Epithelial cell of esophagus (primary cell): ENCODE data around the gene ACBD3.

Source experiments
- DNase-seq: peaks from one replicate; pipeline ENCODE4 v3.0.0; 2010; ENCODE audit warnings: low read depth
- H3K4me3 ChIP-seq: 2 replicates; pipeline ENCODE4 v1.5.1; 2011; ENCODE audit warnings: mild to moderate bottlenecking, low read length, control low read depth
- TF ChIP-seq, protein P1 (sequence below): IDR thresholded peaks from 2 replicates; pipeline ENCODE4 v1.5.1; 2011; ENCODE audit warnings: low read depth, mild to moderate bottlenecking, low read length, control low read depth, inconsistent platforms; ENCODE audit not compliant: insufficient read depth; ENCODE audit errors: missing control alignments

The ACBD3 gene

DNA sequence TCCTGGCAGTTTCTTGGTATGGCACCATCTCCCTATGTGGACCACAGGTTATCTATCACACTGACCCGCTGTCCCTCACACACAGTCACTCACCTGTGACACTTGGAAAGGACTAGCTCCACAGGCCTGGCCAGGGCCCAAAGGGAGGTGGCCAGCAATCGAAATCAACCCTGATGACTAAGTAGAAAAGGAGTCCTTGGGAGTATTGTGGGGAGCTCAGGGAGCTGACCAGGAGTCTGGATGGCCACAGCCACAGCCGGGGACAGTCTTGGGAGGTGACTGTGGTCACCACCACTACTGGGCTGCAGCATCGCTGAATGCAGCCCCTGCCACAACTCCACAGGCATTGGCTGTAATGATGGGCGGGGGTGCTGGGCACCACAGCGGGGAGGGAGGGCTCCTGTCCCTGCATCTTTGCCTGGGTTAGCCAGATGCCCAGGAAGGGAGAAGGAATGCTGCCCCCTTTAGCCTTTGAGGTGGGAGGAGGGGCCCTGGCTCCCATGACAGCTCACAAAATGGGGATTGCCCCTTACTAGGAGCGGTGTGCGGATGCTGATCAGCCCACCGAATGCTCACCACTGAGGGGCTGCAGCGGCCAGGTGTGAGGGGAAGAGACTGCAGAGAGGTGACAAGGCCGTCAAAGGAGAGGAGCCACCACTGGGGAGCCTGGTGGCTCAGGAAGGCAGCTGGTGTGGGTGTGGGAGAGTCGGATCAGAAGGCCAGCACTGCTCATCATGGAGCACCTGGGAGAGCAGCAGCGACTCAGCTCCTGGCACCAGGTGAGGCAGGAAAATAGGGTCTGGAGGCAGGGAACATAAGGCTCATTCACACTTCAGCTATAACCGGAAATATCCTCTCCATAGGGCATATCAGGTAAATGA lies 62.7 kb downstream of the ACBD3 start:
- no peak overlapping the region for H3K4me3 ChIP-seq
- DNase-seq: peak; percentile 79
- TF ChIP-seq, protein P1, sequence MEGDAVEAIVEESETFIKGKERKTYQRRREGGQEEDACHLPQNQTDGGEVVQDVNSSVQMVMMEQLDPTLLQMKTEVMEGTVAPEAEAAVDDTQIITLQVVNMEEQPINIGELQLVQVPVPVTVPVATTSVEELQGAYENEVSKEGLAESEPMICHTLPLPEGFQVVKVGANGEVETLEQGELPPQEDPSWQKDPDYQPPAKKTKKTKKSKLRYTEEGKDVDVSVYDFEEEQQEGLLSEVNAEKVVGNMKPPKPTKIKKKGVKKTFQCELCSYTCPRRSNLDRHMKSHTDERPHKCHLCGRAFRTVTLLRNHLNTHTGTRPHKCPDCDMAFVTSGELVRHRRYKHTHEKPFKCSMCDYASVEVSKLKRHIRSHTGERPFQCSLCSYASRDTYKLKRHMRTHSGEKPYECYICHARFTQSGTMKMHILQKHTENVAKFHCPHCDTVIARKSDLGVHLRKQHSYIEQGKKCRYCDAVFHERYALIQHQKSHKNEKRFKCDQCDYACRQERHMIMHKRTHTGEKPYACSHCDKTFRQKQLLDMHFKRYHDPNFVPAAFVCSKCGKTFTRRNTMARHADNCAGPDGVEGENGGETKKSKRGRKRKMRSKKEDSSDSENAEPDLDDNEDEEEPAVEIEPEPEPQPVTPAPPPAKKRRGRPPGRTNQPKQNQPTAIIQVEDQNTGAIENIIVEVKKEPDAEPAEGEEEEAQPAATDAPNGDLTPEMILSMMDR: no peak

DNA sequence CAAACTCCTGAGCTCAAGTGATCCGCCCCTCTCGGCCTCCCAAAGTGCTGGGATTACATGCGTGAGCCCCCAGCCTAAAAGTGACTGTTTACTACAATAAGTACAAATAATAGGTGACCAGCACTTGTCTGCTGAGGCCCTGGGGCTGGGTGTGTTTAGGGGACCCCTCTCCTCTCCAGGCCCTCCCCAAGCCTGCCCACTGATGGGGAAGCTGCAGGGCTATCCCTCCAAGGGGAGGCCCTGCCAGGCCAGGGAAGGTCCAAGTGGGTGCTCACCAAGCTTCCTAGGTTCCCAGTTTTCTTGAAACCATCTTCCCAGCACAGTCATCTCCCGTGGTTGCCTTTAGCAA lies 63.4 kb downstream of the ACBD3 start:
- no peak for DNase-seq
- no peak overlapping the region for H3K4me3 ChIP-seq
- TF ChIP-seq, protein P1: no peak

DNA sequence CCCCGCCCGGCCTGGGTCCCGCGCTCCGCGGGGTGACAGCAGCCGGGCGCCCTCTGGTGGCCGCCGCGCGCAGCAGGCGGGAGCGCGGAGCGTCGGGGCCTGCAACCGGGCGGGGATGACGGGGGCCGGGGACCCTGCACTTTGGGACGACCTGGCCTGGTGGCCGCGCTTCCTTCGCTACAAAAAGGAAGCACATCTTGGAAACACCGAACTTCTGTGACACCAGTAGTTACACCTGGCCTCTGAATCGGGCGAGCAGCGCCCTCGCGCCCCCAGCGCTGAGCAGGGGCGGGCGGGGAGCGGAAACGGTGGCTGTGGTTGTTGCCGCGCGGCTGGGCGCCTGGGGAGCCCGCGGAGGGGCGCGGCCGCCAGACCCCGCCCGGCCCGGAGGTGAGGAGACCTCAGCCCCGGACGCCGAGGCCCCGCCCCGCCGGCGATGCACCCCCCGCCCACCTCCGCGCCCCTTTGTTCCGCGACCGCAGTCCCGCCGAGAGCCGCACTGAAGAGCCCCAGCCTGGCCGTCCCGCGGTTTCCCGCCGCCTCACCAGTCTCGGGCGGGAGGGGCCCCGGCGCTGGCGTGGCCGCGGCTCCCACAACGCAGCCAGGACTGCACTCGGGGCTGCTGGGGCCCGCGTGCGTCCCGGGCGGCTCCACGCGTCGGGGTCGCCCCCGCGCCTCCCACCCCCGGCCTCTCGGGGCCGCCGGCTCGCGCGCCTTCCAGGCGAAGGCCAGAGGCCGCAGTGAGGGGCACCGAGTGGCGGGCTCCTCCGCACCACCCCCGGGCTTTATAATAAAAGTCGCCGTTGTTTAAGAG lies 64.7 kb downstream of the ACBD3 start:
- TF ChIP-seq, protein P1: peak; percentile 27
- peak; percentile 49 for DNase-seq
- H3K4me3 ChIP-seq: peak overlapping the region; percentile 59

DNA sequence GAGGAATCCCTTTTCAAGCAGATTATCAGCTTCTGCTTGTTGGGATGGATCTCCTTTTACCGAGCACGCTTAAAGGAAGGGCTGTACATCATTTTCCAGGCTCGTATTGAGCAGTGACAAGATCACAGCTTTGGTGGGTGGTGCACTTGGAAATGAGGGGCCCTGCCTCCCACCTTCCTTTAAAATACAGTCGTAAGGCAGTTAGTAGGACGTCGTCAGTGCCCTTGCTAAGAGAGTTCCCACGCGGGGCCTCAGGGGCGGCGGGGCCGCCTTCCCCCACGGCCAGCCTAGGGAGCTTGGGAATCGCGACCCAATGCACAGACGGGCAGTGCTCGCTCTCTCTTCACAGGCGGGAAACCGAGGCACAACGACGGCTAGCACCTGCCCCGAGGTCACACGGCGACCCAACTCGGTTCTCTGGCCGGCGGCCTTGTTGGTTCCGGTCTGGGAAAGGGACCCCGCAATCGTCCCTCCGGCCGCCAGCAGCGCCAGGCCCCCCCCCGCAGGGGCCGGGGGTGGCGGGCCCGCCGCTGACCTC lies 65.4 kb downstream of the ACBD3 start:
- H3K4me3 ChIP-seq: peak overlapping the region; percentile 18
- DNase-seq: no peak
- TF ChIP-seq, protein P1: no peak

DNA sequence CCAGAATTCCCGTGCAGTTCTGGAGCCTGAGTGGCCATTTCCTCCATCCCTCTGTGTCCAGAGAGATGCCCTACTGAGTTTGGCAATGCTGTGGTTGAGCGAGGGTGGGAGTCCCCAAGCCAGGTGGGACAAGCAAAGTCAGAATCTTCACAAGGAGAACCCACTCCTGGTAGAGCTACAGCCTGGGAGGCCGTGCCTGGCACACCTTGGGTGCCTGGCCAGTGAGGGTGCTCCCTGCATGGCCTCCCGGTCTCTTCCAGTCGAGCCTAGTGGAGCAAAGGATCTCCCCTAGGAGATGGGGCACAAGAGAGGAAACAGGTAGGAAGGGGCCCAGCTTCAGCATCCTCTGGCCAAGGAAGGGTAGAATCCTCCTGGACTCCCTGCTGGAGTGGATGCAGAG lies 66.1 kb downstream of the ACBD3 start:
- DNase-seq: no peak
- H3K4me3 ChIP-seq: no peak overlapping the region
- TF ChIP-seq, protein P1: no peak

DNA sequence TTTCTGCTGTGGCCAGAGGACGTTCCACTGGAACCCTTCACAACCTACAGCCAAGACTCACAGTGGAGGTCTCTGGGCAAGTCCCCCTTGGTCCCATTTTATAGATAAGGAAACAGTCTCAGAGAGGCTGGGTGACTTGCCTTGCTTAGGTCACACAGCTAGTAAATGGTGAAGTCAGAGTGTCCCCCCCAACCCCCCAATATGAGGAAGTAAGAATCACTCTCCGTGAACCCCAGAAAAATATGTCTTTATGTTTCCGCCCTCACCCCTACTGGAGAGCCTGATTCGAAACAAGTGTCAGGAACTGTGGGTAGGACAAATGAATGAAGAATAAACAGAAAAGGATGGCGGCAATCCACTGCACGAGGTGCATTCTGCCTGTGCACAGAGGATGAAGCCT lies 67.4 kb downstream of the ACBD3 start:
- DNase-seq: no peak
- TF ChIP-seq, protein P1: no peak
- H3K4me3 ChIP-seq: no peak overlapping the region
